Measurements from ENCODE around the gene BORCS5.

DNA sequence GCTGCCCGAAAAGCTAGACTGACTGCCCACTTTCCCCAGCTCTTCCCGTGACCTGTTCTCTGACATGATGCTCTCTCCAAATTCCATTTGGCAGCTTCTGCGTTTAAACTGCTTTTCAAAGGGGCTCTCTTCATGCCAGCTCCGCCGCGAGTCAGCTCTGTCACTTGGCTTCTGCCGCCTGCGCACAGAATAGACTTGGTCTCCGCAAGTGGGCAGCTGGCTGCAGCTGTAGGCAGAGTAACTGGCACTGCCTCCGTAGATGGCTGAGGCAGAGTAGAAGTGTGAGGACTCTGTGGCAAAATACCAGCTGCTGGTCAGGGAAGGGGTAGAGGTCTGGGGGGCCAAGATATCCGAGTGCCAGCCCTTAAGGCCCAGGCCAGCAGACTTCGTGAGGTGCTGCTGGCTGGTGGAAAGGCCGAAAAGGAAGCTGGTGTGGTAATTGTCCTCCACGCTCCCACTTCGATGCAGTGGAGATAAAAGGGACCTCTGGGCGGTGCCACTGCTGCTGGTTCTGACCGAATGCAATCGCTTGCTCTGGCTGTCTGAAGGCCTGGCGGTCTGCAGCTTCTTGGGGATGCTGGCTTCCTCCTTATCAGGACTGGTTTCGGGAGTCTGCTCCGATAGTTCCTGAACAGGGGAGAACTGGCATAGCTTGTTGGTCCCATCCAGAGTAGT lies 120.1 kb downstream of the BORCS5 start:
- TF ChIP-seq, protein P1, sequence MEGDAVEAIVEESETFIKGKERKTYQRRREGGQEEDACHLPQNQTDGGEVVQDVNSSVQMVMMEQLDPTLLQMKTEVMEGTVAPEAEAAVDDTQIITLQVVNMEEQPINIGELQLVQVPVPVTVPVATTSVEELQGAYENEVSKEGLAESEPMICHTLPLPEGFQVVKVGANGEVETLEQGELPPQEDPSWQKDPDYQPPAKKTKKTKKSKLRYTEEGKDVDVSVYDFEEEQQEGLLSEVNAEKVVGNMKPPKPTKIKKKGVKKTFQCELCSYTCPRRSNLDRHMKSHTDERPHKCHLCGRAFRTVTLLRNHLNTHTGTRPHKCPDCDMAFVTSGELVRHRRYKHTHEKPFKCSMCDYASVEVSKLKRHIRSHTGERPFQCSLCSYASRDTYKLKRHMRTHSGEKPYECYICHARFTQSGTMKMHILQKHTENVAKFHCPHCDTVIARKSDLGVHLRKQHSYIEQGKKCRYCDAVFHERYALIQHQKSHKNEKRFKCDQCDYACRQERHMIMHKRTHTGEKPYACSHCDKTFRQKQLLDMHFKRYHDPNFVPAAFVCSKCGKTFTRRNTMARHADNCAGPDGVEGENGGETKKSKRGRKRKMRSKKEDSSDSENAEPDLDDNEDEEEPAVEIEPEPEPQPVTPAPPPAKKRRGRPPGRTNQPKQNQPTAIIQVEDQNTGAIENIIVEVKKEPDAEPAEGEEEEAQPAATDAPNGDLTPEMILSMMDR (IDR thresholded peaks at IDR 0.05 in 8 of 11, conservative IDR thresholded peaks at IDR 0.05 in 3 of 11) = no peak
- no peak for TF ChIP-seq POLR2A (IDR thresholded peaks at IDR 0.05)
- no peak for TF ChIP-seq POLR2AphosphoS5 (IDR thresholded peaks at IDR 0.05)
